D721Med (cell line): Measurements from ENCODE around the gene TBC1D5.

Experiments
- DNase-seq: peaks from one replicate; pipeline ENCODE4 v3.0.0; 2011; ENCODE audit warnings: low spot score; ENCODE audit not compliant: insufficient read length
- FAIRE-seq: peaks from 2 replicates; lab custom pipeline; 2011; peaks lifted over from hg19 to GRCh38; lab: Jason Lieb, UNC
- CTCF ChIP-seq: IDR thresholded peaks from 2 replicates; pipeline ENCODE4 v1.5.1; 2012; ENCODE audit warnings: mild to moderate bottlenecking, control low read depth; ENCODE audit not compliant: insufficient read depth; ENCODE audit errors: missing control alignments

The TBC1D5 gene

GRCh38 chr3:17121336-17121735 is 621.1 kb downstream of the TBC1D5 start:
- no peak for TF ChIP-seq CTCF
- FAIRE-seq (no peak), DNase-seq (no peak)

GRCh38 chr3:17120115-17120514 is 622.3 kb downstream of the TBC1D5 start:
- DNase-seq, result no peak
- no peak for FAIRE-seq
- TF ChIP-seq CTCF, result no peak

- no peak for DNase-seq
Observed at GRCh38 chr3:17119201-17120072, 623.0 kb downstream of the TBC1D5 start.

GRCh38 chr3:17118771-17119170 is 623.7 kb downstream of the TBC1D5 start:
- DNase-seq, result no peak
- no peak for TF ChIP-seq CTCF
- no peak for FAIRE-seq

More at GRCh38 chr3:17119201-17120072, 623.0 kb downstream of the TBC1D5 start:
- no peak for FAIRE-seq
- TF ChIP-seq CTCF, result no peak

GRCh38 chr3:17116007-17116600 is 626.3 kb downstream of the TBC1D5 start:
- DNase-seq (no peak), FAIRE-seq (no peak)
- no peak for TF ChIP-seq CTCF

- TF ChIP-seq CTCF, result no peak
- no peak for FAIRE-seq
- no peak for DNase-seq
Observed at GRCh38 chr3:17115186-17115585, 627.2 kb downstream of the TBC1D5 start.

GRCh38 chr3:17111586-17111985 is 630.8 kb downstream of the TBC1D5 start:
- no peak for DNase-seq
- FAIRE-seq, result no peak
- no peak for TF ChIP-seq CTCF
